Activated naive CD8-positive, alpha-beta T cell treated with anti-CD3 and anti-CD28 coated beads for 36 hours (primary cell): Measurements from ENCODE around the gene LGALSL. TPM values are rescaled to one million over a fixed set of nuclear protein-coding genes. Genes with fewer than 3 reads are reported as not detected.
"Not testable (repeated sequence)": the region's sequence is repeated elsewhere in the genome, so short reads cannot be mapped to it uniquely, and the experiment has no call there.

ENCODE experiments used
- DNase-seq: peaks from one replicate; pipeline ENCODE4 v3.0.0; 2021
- H3K27ac Mint-ChIP-seq: one replicate; pipeline ENCODE4 v1.8.0; 2022; ENCODE audit warnings: mild to moderate bottlenecking, moderate library complexity, mixed read lengths
- H3K27me3 Mint-ChIP-seq: one replicate; pipeline ENCODE4 v1.8.0; 2022; ENCODE audit warnings: mild to moderate bottlenecking, mixed read lengths
- H3K36me3 Mint-ChIP-seq: one replicate; pipeline ENCODE4 v1.8.0; 2021; ENCODE audit warnings: mild to moderate bottlenecking, mixed read lengths
- H3K4me1 Mint-ChIP-seq: one replicate; pipeline ENCODE4 v1.8.0; 2021; ENCODE audit warnings: mixed read lengths
- H3K4me3 Mint-ChIP-seq: one replicate; pipeline ENCODE4 v1.8.0; 2022; ENCODE audit warnings: mild to moderate bottlenecking, moderate library complexity, mixed read lengths
- H3K9me3 Mint-ChIP-seq: one replicate; pipeline ENCODE4 v1.8.0; 2022; ENCODE audit warnings: mixed read lengths
- total RNA-seq, 2 experiments: library from RNA; stranded (reverse); gene quantifications; one replicate each; pipeline ENCODE4 v1.2.3, GENCODE V29; 2021

Gene LGALSL
- total RNA-seq, 2 experiments from 2014 or later: 4.0 to 4.1 TPM

DNA sequence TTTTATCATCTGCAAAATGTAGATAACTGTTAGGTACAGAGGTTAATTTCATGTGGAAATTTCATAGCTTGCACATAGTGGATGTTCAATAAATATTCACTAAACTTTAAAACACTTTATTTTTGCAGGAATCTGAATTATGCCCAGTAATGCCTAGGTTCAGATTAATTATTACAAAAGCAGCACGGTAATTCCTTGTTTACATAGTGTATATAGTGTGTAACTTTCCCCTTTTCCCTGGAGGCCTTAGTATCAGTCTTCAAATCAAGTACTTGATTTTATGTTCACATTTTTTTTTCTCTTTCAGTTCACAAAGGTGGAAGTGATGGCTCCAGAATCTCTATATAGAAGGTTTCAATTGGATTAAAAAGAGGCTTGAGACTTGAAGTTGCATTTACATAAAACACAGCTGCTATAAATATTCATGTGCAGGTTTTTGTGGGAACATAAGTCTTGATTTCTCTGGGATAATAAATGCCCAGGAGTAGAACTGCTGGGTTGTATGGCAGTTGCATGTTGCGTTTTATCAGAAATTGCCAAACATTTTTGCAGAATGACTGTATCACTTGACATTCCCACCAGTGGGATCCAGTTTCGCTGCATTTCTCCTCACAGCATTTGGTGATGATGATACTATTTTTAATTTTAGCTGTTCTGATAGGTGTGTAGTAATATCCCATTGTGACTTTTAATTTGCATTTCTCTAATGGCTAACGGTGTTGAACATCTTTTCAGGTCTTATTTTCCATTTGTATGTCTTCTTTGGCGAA is 27.6 kb upstream of the LGALSL start:
- no peak overlapping the region for H3K27ac Mint-ChIP-seq
- H3K4me3 Mint-ChIP-seq: no peak overlapping the region
- no peaks in the 10 kb centered on the region for H3K9me3 Mint-ChIP-seq
- DNase-seq: no peak
- H3K27me3 Mint-ChIP-seq: peaks cover 3% of the 10 kb centered on the region
- no peaks in the 10 kb centered on the region for H3K36me3 Mint-ChIP-seq
- H3K4me1 Mint-ChIP-seq: no peaks in the 10 kb centered on the region

DNA sequence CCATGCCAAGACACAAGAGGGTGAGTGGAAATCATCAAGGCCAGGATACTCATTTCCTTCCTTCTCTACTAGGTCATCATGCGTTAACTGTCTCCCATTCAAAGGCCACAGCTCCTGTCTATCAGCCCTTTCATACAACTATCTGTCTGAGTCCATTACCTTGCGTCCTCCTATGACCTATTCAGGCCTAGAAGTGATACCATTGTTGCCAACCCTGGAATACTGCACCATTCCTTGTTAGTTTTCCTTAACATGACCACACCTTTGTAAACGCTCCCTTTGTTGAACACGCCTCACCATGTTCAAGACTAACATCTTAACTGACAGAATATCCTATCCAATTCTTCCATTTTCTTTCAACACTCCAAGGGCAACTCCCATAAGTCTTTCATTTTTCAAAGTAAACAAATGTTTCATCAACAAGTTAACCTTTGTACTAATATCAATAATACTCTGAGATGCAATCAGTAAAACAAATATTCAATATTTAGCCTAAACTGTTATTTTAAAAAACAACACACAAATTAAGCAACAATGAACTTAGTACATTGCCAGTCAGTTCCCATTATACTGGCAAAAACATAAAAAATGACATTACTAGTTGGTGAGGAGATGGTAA is 19.8 kb upstream of the LGALSL start:
- Mint-ChIP-seq H3K9me3 (no peaks in the 10 kb centered on the region), H3K27me3 (peaks cover 23% of the 10 kb centered on the region), H3K4me3 (no peak overlapping the region)

DNA sequence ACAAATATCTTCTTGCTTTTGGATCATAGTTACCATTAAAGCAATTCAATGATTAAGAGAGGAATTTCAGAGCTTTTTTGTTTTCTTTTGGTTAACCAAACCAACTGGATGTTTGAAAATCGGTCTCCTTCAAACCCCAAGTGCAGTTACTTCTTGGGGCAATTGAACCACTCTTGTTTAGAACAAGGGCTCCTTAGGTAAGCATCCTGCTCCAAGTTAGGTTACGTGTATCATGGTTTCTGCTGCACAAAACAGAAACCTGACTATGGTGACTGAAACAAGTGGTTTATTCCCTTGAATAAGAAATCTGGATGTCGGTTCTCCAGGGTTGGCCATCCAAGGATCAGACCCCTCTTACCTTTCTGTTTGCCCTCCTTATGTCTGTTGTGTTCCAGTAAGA is 16.1 kb upstream of the LGALSL start:
- no peak for DNase-seq
- no peaks in the 10 kb centered on the region for H3K9me3 Mint-ChIP-seq
- H3K27me3 Mint-ChIP-seq: peaks cover 18% of the 10 kb centered on the region
- no peak overlapping the region for H3K4me3 Mint-ChIP-seq
- H3K4me1 Mint-ChIP-seq: no peaks in the 10 kb centered on the region
- no peaks in the 10 kb centered on the region for H3K36me3 Mint-ChIP-seq
- no peak overlapping the region for H3K27ac Mint-ChIP-seq

More for the DNA sequence above, 19.8 kb upstream of the LGALSL start:
- Mint-ChIP-seq H3K4me1 (no peaks in the 10 kb centered on the region), H3K36me3 (peaks cover 3% of the 10 kb centered on the region), H3K27ac (no peak overlapping the region)
- no peak for DNase-seq

DNA sequence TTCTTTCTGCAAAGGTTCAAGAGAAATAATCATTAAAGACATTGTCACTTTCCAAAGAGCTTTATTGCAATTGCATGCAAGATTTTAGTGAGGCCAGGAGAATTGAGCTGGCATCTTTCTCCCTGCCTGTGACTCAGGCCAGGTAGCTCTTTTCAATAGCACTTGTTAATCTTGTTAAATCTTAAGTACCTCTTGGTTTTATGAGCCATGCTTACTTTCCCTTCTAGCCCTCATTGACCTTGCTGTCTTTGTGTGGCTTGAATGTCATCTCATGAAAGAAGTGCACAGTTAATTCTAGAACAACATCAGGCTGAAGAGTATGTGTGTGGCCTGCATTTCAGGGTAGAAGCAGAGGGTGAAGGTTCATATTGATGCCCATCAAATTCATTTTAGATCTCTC is 14.8 kb upstream of the LGALSL start:
- peaks cover 15% of the 10 kb centered on the region for H3K27me3 Mint-ChIP-seq
- H3K4me1 Mint-ChIP-seq: no peaks in the 10 kb centered on the region

DNA sequence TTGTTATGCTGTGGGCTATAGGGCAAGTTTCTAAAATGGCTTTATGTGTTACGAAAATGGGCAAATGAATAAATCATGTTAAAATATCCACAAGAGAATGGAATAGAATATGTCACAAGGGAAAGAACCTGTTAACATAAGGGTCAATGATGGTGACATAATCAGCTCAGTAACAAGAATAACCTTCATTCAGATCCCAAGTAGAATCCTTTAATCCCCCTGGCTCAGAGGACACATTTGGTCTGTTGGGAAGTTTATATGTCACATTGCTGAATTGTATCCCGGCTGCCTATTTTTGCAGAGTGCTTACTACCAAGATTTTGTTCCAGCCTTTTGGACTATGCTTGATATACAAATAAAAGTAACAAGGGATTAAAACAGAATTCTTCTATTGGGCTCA is 13.1 kb upstream of the LGALSL start:
- H3K27me3 Mint-ChIP-seq: peaks cover 13% of the 10 kb centered on the region

More for the DNA sequence above, 14.8 kb upstream of the LGALSL start:
- Mint-ChIP-seq H3K9me3 (no peaks in the 10 kb centered on the region), H3K36me3 (no peaks in the 10 kb centered on the region), H3K27ac (no peak overlapping the region), H3K4me3 (no peak overlapping the region)
- no peak for DNase-seq

DNA sequence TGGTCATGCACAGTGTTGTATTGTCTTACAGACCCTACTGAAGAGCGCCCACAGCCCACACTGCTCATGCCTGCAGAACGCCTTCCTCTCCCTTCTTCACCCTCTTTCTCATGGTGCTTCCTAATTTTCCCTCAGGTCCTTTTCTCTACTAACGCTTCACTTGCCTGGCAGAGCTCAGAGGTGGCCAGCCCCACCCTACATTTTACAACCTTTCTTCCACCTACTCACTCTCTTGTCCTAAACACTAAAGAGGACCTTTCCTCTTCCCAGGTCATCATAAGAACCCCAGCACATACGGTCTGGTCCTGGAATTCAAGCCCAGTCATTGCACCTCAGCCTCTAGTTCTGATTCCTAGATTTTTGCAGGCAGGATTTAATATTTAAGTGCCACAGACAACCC is 11.7 kb upstream of the LGALSL start:
- H3K36me3 Mint-ChIP-seq: no peaks in the 10 kb centered on the region
- DNase-seq: no peak
- H3K27me3 Mint-ChIP-seq: peaks cover 10% of the 10 kb centered on the region
- no peak overlapping the region for H3K27ac Mint-ChIP-seq
- no peak overlapping the region for H3K4me3 Mint-ChIP-seq
- peaks cover 5% of the 10 kb centered on the region for H3K4me1 Mint-ChIP-seq
- H3K9me3 Mint-ChIP-seq: no peaks in the 10 kb centered on the region

More for the DNA sequence above, 13.1 kb upstream of the LGALSL start:
- H3K4me1 Mint-ChIP-seq: peaks cover 3% of the 10 kb centered on the region
- no peak overlapping the region for H3K4me3 Mint-ChIP-seq
- no peaks in the 10 kb centered on the region for H3K36me3 Mint-ChIP-seq
- DNase-seq: no peak
- H3K27ac Mint-ChIP-seq: no peak overlapping the region
- H3K9me3 Mint-ChIP-seq: no peaks in the 10 kb centered on the region

DNA sequence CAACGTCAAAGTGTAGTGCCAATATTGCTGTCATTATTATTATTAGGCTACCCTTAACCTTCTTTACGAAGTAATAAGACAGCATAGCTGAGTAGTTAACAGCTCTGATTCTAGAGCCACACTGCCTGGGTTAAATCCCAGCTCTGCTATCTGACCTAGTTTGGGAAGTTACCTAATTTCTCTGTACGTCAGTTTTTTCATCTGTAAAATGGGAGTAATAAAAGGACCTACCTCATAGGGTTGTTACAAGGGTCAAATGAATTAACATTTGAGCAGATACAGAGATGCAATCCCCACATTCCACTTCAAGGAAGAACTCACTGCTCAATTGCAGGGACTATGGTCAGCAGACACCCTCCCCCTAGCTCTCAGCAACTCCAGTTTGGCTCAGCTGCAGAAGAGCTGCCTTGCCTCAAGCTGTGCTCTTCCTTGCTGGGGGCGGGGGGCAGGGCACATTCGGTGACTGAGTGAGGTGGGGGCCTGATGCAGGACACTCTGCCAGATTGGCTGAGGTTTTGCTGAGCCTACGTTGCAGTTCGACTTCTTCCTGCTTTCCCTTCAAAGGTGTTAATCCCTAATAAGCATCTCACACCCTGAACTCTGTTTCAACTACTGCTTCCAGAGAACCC is 11.0 kb upstream of the LGALSL start:
- no peak overlapping the region for H3K27ac Mint-ChIP-seq
- no peak for DNase-seq
- H3K36me3 Mint-ChIP-seq: no peaks in the 10 kb centered on the region
- H3K4me1 Mint-ChIP-seq: peaks cover 5% of the 10 kb centered on the region
- no peaks in the 10 kb centered on the region for H3K9me3 Mint-ChIP-seq
- H3K4me3 Mint-ChIP-seq: no peak overlapping the region
- peaks cover 10% of the 10 kb centered on the region for H3K27me3 Mint-ChIP-seq

DNA sequence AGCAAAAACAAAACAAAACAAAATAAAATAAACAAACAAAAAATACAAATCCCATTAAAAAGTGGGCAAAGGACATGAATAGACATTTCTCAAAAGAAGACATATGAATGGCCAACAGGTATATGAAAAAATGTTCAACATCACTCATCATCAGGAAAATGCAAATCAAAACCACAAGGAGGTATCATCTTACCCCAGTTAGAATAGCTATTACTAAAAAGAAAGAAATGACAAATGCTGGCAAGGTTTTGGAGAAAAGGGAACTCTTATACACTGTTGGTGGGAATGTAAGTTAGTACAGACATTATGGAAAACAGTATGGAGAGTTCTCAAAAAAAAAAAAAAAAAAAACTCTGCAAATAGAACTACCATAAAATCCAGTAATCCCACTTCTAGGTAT is 8.0 kb upstream of the LGALSL start:
- not testable (repeated sequence) for H3K27ac Mint-ChIP-seq, H3K27me3 Mint-ChIP-seq, H3K4me3 Mint-ChIP-seq

DNA sequence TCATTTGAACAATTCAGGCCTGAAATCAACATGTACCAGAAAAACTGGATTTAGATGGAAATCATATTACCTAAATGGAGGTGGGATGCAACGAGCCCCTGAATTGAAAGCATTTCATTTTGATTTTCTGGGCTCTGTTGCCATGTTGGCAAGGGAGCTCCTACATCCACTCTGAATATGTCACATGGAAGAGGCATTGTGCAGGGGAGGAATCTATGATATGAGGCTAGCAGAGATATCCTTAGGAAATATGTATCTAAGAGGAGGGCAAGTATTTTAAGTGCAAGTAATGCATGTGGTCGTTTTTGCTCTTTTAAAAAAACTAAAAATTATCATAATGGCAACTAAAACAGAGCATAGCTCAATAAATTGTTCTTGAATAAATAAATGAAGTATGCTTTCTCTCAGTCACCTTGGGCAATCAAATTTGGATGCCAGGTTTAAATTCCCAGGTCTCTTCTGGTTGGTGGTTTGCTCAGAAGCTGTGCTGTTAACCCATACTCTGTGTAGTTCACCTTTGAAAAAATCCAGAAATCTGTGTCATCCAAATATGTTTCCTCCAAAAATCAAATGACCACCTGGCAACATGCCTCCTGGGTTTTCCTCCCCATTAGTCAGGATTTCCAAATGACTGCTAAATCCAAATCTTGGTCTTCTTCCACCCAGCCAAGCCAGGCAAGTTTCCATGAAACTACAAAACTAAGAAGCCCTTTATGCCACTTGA is 6.5 kb upstream of the LGALSL start:
- Mint-ChIP-seq H3K27me3 (peaks cover 10% of the 10 kb centered on the region), H3K9me3 (no peaks in the 10 kb centered on the region), H3K27ac (no peak overlapping the region)

More for the DNA sequence above, 8.0 kb upstream of the LGALSL start:
- H3K9me3 Mint-ChIP-seq, H3K36me3 Mint-ChIP-seq, DNase-seq, H3K4me1 Mint-ChIP-seq: not testable (repeated sequence)

DNA sequence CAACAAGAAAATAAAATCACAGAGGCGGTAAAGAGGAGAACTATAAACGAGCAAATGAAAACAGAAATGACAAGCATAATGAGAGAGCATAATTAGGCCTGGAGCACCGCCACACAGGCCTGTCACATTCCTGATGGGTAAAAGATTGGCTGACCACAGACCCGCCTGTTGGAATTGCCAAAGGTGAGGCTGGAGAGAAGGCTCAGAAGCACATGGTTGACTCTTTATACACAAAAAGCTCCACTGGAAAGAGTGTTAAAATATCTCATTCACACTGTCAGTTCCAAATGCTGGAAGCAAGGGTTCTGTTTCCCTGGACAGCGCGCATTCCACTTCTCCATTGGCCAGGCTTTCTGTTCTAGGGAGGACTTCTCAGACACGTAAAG is 5.9 kb upstream of the LGALSL start:
- Mint-ChIP-seq H3K4me1 (peaks cover 5% of the 10 kb centered on the region), H3K36me3 (no peaks in the 10 kb centered on the region), H3K4me3 (no peak overlapping the region), H3K27me3 (peaks cover 8% of the 10 kb centered on the region), H3K27ac (no peak overlapping the region), H3K9me3 (no peaks in the 10 kb centered on the region)
- DNase-seq: no peak

More for the DNA sequence above, 6.5 kb upstream of the LGALSL start:
- Mint-ChIP-seq H3K4me3 (no peak overlapping the region), H3K4me1 (peaks cover 5% of the 10 kb centered on the region), H3K36me3 (no peaks in the 10 kb centered on the region)
- DNase-seq: no peak

DNA sequence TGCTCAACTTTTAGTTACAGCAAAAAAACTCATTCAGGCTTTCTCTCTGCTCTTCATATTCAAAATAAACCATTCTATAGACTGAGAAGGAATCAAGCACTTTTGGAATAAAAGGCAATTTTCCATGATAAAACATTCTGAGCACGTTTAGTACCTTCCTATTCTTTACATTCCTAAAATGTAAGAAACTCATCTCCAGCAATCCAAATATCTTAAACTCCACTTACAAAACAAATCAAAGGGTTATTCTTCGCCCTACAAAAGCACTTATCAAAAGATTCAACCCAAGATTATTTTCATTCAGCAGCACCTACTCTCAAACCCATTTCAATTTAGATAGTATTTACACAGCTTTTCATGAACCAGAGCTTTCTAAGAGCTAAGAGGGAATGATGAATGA is 2.9 kb upstream of the LGALSL start:
- DNase-seq: no peak
- H3K4me1 Mint-ChIP-seq: peaks cover 12% of the 10 kb centered on the region
- peaks cover 2% of the 10 kb centered on the region for H3K36me3 Mint-ChIP-seq
- no peaks in the 10 kb centered on the region for H3K9me3 Mint-ChIP-seq
- H3K27me3 Mint-ChIP-seq: peaks cover 8% of the 10 kb centered on the region
- no peak overlapping the region for H3K4me3 Mint-ChIP-seq
- no peak overlapping the region for H3K27ac Mint-ChIP-seq

DNA sequence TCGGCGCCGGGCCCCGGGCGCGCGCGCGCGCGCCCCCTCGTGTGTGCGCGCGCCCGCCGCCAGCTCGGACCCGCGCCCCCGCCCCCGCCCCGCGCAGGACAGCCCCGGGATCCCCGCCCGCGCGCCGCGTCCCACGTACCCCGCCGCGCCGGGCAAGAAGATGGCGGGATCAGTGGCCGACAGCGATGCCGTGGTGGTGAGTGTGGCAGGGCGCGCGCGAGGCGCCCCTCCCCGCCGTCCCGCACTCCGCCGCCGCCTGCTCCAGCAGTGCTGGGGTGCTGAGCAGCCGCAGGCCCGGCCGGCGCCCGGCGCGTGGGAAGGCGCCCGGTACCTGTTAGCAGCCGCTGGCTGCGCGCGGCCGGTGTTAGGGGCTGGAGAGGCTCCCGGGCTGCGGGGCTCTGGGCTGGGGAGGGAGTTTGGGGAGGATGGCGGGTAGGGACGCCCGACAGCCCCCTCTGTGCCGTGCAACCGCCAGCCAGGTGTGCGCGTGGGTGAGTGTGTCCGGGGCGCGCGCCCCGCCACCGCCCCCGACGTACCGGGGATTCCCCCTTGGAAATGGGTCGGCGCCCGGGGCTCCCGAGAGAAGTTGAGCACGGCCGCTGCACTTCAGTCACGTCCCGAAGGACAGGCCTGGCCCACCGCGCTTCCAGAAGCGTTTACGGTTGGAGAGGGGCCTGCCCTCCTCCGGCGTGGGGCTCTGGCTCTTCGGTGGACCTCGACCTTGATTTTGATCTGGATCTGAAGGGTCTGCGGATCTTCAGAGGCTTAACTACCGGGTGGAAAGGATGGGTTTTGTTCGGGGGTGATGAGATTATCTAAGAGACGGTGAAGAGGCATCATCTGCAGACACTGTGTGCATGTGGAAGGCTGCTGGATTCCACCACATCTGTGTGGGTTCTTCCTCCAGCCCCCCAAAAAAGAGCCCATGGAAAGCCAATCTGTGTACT is 697 bp downstream of the LGALSL start:
- Mint-ChIP-seq H3K27me3 (peaks cover 8% of the 10 kb centered on the region), H3K9me3 (no peaks in the 10 kb centered on the region), H3K27ac (peak overlapping the region; percentile 65), H3K36me3 (peaks cover 9% of the 10 kb centered on the region), H3K4me3 (peak overlapping the region; percentile 76), H3K4me1 (peaks cover 12% of the 10 kb centered on the region)
- DNase-seq: peak; percentile 65

DNA sequence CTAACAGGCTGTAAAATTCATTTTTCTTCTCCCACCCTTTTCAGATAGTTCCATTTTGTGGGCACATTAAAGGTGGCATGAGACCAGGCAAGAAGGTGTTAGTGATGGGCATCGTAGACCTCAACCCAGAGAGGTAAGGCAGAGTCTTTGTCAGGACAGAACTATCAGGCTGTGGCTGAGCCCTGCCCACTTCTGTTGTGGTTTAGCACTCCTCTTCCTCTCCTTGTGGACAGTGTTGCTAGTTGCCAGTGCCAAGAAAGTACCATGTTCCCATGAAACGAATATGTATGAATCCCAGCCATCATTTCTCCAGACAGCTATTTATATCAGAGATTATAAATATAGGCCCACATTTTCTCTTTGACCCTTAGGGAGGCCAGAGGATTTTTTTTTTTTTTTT is 1.6 kb downstream of the LGALSL start:
- H3K4me1 Mint-ChIP-seq: peaks cover 12% of the 10 kb centered on the region
- H3K27me3 Mint-ChIP-seq: peaks cover 8% of the 10 kb centered on the region
- DNase-seq: no peak
- no peaks in the 10 kb centered on the region for H3K9me3 Mint-ChIP-seq
- no peak overlapping the region for H3K27ac Mint-ChIP-seq
- H3K36me3 Mint-ChIP-seq: peaks cover 9% of the 10 kb centered on the region
- H3K4me3 Mint-ChIP-seq: peak overlapping the region; percentile 76

DNA sequence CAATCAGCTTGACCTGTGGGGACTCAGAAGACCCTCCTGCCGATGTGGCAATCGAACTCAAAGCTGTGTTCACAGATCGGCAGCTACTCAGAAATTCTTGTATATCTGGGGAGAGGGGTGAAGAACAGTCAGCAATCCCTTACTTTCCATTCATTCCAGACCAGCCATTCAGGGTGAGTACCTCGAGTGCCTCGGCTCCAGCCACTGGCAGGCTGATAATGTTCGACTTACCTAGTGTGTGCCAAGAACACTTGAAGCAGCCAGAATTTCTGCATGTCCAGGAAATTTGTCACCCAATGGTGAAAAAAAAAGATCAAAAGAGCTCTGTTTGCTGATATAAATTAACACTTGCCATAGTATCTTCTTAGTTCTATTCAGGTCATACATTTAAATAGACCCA is 2.3 kb downstream of the LGALSL start:
- H3K9me3 Mint-ChIP-seq: no peaks in the 10 kb centered on the region
- H3K4me1 Mint-ChIP-seq: peaks cover 12% of the 10 kb centered on the region
- peaks cover 8% of the 10 kb centered on the region for H3K27me3 Mint-ChIP-seq
- no peak overlapping the region for H3K27ac Mint-ChIP-seq
- H3K36me3 Mint-ChIP-seq: peaks cover 9% of the 10 kb centered on the region
- H3K4me3 Mint-ChIP-seq: no peak overlapping the region
- no peak for DNase-seq
